ENCODE results near the gene CACNA1C. TPM values are rescaled to one million over a fixed set of nuclear protein-coding genes. Genes with fewer than 3 reads are reported as not detected.

CACNA1C gene
- total RNA-seq, 2 donors from 2014 or later: 0.86 to 6.3 TPM

DNA sequence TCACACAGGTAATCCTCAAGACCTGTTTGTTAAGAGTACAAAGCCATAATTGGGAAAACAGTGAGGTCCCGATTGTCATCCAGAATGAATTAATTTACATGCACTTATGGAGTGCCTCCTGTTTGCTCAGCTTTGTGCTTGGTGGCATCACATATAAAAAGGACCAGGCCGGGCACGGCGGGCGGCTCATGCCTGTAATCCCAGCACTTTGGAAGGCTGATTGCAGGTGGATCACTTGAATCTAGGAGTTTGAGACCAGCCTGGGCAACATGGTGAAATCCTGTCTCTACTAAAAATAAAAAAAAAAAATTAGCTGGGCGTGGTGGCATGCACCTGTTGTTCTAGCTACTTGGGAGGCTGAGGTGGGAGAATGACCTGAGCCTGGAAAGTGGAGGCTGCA, 247.4 kb downstream of the CACNA1C start:
- peak; percentile 5 for DNase-seq
- no peaks in the 10 kb centered on the region for H3K36me3 ChIP-seq (ENCODE audit: control insufficient read depth, insufficient read depth, low read length)
- Mint-ChIP-seq H3K4me3 (no peak overlapping the region), H3K27ac (no peak overlapping the region), H3K27me3 (ENCODE audit: insufficient read depth) (no peaks in the 10 kb centered on the region), H3K36me3 (ENCODE audit: low read depth) (no peaks in the 10 kb centered on the region), H3K9me3 (no peaks in the 10 kb centered on the region), H3K4me1 (peaks cover 24% of the 10 kb centered on the region)
- no peaks in the 10 kb centered on the region for H3K27me3 ChIP-seq (ENCODE audit: control insufficient read depth, insufficient read depth, low read length, poor library complexity, severe bottlenecking)
- H3K9me3 ChIP-seq (ENCODE audit: control insufficient read depth, low read length): no peaks in the 10 kb centered on the region
- no peak overlapping the region for H3K27ac ChIP-seq (ENCODE audit: low read depth, low read length)
- 95 to 98% methylated on average over 5 to 6 of the region's 6 CpGs for WGBS, 2 experiments (ENCODE audit: insufficient coverage in 1 of 2, insufficient read length in 1 of 2)
- H3K9ac ChIP-seq (ENCODE audit: extremely low read depth, low read length, poor library complexity, severe bottlenecking): no peak overlapping the region
- TF ChIP-seq, protein P1, sequence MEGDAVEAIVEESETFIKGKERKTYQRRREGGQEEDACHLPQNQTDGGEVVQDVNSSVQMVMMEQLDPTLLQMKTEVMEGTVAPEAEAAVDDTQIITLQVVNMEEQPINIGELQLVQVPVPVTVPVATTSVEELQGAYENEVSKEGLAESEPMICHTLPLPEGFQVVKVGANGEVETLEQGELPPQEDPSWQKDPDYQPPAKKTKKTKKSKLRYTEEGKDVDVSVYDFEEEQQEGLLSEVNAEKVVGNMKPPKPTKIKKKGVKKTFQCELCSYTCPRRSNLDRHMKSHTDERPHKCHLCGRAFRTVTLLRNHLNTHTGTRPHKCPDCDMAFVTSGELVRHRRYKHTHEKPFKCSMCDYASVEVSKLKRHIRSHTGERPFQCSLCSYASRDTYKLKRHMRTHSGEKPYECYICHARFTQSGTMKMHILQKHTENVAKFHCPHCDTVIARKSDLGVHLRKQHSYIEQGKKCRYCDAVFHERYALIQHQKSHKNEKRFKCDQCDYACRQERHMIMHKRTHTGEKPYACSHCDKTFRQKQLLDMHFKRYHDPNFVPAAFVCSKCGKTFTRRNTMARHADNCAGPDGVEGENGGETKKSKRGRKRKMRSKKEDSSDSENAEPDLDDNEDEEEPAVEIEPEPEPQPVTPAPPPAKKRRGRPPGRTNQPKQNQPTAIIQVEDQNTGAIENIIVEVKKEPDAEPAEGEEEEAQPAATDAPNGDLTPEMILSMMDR (conservative IDR thresholded peaks at IDR 0.05): no peak
- no peaks in the 10 kb centered on the region for H3K4me1 ChIP-seq (ENCODE audit: control insufficient read depth, insufficient read depth, low read length)
- H3K4me3 ChIP-seq (ENCODE audit: low read length): no peak overlapping the region

DNA sequence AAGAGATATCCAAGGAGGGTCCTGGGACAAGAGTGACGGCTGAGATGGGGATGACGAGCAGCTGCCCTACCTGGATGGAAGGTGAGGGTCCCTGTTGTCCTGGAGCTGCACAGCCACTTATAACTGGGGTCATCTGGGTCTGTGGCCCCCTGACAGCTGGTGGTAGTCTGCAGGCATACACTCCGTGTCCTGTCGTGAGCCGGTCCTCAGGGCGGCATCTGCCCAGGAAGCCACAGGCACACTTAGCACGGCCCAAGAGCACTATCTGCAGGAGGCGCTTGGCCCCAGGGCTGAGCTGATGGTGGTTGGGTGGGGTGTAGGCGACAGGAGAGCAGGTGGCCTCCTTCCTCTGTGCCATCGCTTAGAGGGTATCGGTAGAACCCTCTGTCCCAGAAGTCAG, 248.1 kb downstream of the CACNA1C start:
- peak; percentile 46 for DNase-seq
- Histone ChIP-seq H3K9me3 (ENCODE audit: control insufficient read depth, low read length) (no peaks in the 10 kb centered on the region), H3K4me3 (ENCODE audit: low read length) (no peak overlapping the region), H3K36me3 (ENCODE audit: control insufficient read depth, insufficient read depth, low read length) (no peaks in the 10 kb centered on the region), H3K4me1 (ENCODE audit: control insufficient read depth, insufficient read depth, low read length) (no peaks in the 10 kb centered on the region), H3K27ac (ENCODE audit: low read depth, low read length) (no peak overlapping the region), H3K9ac (ENCODE audit: extremely low read depth, low read length, poor library complexity, severe bottlenecking) (no peak overlapping the region), H3K27me3 (ENCODE audit: control insufficient read depth, insufficient read depth, low read length, poor library complexity, severe bottlenecking) (no peaks in the 10 kb centered on the region)
- H3K36me3 Mint-ChIP-seq (ENCODE audit: low read depth): no peaks in the 10 kb centered on the region
- H3K4me1 Mint-ChIP-seq: peaks cover 24% of the 10 kb centered on the region
- TF ChIP-seq, protein P1 (conservative IDR thresholded peaks at IDR 0.05): no peak
- H3K27ac Mint-ChIP-seq: no peak overlapping the region
- no peak overlapping the region for H3K4me3 Mint-ChIP-seq
- H3K27me3 Mint-ChIP-seq (ENCODE audit: insufficient read depth): no peaks in the 10 kb centered on the region
- WGBS, 2 experiments (ENCODE audit: insufficient coverage in 1 of 2, insufficient read length in 1 of 2): 92 to 95% methylated on average over 4 to 11 of the region's 11 CpGs
- H3K9me3 Mint-ChIP-seq: no peaks in the 10 kb centered on the region

- Histone ChIP-seq H3K27ac (ENCODE audit: low read depth, low read length) (no peak overlapping the region), H3K9me3 (ENCODE audit: control insufficient read depth, low read length) (no peaks in the 10 kb centered on the region), H3K27me3 (ENCODE audit: control insufficient read depth, insufficient read depth, low read length, poor library complexity, severe bottlenecking) (no peaks in the 10 kb centered on the region), H3K4me1 (ENCODE audit: control insufficient read depth, insufficient read depth, low read length) (no peaks in the 10 kb centered on the region), H3K9ac (ENCODE audit: extremely low read depth, low read length, poor library complexity, severe bottlenecking) (no peak overlapping the region), H3K4me3 (ENCODE audit: low read length) (no peak overlapping the region), H3K36me3 (ENCODE audit: control insufficient read depth, insufficient read depth, low read length) (no peaks in the 10 kb centered on the region)
- H3K4me1 Mint-ChIP-seq: peaks cover 29% of the 10 kb centered on the region
- H3K36me3 Mint-ChIP-seq (ENCODE audit: low read depth): no peaks in the 10 kb centered on the region
- H3K27ac Mint-ChIP-seq: no peak overlapping the region
- peak; percentile 35 for DNase-seq
- no peak overlapping the region for H3K4me3 Mint-ChIP-seq
- no peaks in the 10 kb centered on the region for H3K9me3 Mint-ChIP-seq
- TF ChIP-seq, protein P1 (conservative IDR thresholded peaks at IDR 0.05): no peak
- no peaks in the 10 kb centered on the region for H3K27me3 Mint-ChIP-seq (ENCODE audit: insufficient read depth)
- WGBS, 2 experiments (ENCODE audit: insufficient coverage in 1 of 2, insufficient read length in 1 of 2): 87 to 96% methylated on average over 10 to 14 of the region's 14 CpGs
Measured at GRCh38 chr12:2301531-2302461, 249.0 kb downstream of the CACNA1C start.

All from endodermal cell (in vitro differentiated cells).